Ecto neural progenitor cell (in vitro differentiated cells): Measurements from ENCODE around the gene PTK6.
"Not testable (repeated sequence)": the region's sequence is repeated elsewhere in the genome, so short reads cannot be mapped to it uniquely, and the experiment has no call there.

Source experiments
- DNase-seq: peaks from one replicate; pipeline ENCODE4 v3.0.0-alpha.2; 2018; ENCODE audit warnings: low spot score

PTK6 gene

GRCh38 chr20:63568986-63569949, 32.1 kb upstream of the PTK6 start:
- DNase-seq: no peak

GRCh38 chr20:63568170-63568981, 31.2 kb upstream of the PTK6 start:
- no peak for DNase-seq

- no peak for DNase-seq
Observed at GRCh38 chr20:63567386-63568169, 30.4 kb upstream of the PTK6 start.

GRCh38 chr20:63567136-63567385, 29.9 kb upstream of the PTK6 start:
- no peak for DNase-seq

GRCh38 chr20:63566395-63567135, 29.4 kb upstream of the PTK6 start:
- no peak for DNase-seq

- DNase-seq: no peak
Observed at GRCh38 chr20:63565699-63566335, 28.6 kb upstream of the PTK6 start.

- no peak for DNase-seq
Observed at GRCh38 chr20:63565021-63565698, 28.0 kb upstream of the PTK6 start.

- DNase-seq: no peak
Observed at GRCh38 chr20:63564036-63564810, 27.0 kb upstream of the PTK6 start.

- no peak for DNase-seq
Observed at GRCh38 chr20:63563225-63563935, 26.2 kb upstream of the PTK6 start.

- DNase-seq: no peak
Observed at GRCh38 chr20:63562461-63563224, 25.5 kb upstream of the PTK6 start.

- no peak for DNase-seq
Observed at GRCh38 chr20:63561624-63562396, 24.6 kb upstream of the PTK6 start.

GRCh38 chr20:63560856-63561609, 23.9 kb upstream of the PTK6 start:
- no peak for DNase-seq

GRCh38 chr20:63560333-63560805, 23.2 kb upstream of the PTK6 start:
- no peak for DNase-seq

- not testable (repeated sequence) for DNase-seq
Observed at GRCh38 chr20:63559485-63560332, 22.5 kb upstream of the PTK6 start.

GRCh38 chr20:63558804-63559484, 21.8 kb upstream of the PTK6 start:
- DNase-seq: no peak
